Measurements from ENCODE around the gene GPR107.

GPR107 gene

GRCh38 chr9:130188860-130189481 is 135.3 kb downstream of the GPR107 start:
- DNase-seq = no peak
